ENCODE results near the gene CCNE1.

CCNE1 gene

DNA sequence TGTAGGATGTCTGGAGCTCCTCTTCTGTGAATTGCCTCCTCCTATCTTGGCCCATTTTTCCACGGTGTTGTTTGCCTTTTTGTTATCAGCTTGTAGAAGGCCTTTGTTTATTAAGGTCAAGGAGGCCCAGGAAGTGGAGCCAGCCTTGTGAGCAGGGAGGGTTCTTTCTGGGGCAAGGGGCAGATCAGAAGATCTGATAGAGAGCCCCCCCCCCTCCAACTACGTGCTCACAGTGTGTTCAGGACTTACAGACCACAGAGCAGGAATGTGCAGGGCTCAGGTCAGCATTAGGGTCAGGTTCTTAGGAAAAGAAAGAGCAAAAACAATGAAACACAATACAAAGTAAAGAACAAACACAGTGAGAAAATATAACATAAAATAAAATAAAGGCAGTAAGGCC is 59.4 kb downstream of the CCNE1 start:
- H2AFZ ChIP-seq (ENCODE audit: low read depth, low read length): no peak overlapping the region
- peaks cover 18% of the 10 kb centered on the region for H3K27me3 ChIP-seq (ENCODE audit: insufficient read depth, low read length)
- peaks cover 7% of the 10 kb centered on the region for H3K4me1 ChIP-seq (ENCODE audit: insufficient read depth, low read length)
- no peaks in the 10 kb centered on the region for H3K9me3 ChIP-seq (ENCODE audit: low read length)
- H3K36me3 ChIP-seq (ENCODE audit: insufficient read depth, low read length): no peaks in the 10 kb centered on the region
- no peak overlapping the region for H3K4me3 ChIP-seq (ENCODE audit: low read length)

DNA sequence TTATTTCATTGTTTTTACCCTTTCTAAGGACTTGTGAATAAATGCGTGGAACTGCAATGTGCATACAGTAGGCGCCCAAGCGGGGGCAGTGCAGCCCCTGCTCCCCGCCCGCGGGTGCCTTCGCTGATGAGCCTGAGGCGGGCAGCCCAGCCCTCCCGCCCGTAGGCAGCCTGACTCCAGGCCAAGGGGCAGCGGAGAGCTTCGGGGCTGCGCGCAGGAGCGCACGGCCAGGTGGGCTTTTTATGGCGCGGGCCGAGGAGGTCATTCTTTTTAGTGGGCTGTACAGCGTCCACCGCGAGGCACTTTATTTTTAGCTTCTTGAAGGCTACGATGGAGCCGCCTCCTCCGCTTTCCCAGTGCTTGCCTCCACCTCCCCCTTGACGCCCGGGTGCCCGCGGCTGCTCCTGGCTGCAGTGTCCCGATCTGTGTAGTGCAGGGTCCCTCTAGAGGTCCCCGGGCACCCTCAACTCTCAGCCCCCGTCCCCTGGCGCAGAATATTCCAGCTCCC is 60.5 kb downstream of the CCNE1 start:
- Histone ChIP-seq H3K27me3 (ENCODE audit: insufficient read depth, low read length) (peaks cover 22% of the 10 kb centered on the region), H3K9me3 (ENCODE audit: low read length) (no peaks in the 10 kb centered on the region), H2AFZ (ENCODE audit: low read depth, low read length) (no peak overlapping the region), H3K36me3 (ENCODE audit: insufficient read depth, low read length) (no peaks in the 10 kb centered on the region), H3K4me1 (ENCODE audit: insufficient read depth, low read length) (peaks cover 7% of the 10 kb centered on the region), H3K4me3 (ENCODE audit: low read length) (no peak overlapping the region)

DNA sequence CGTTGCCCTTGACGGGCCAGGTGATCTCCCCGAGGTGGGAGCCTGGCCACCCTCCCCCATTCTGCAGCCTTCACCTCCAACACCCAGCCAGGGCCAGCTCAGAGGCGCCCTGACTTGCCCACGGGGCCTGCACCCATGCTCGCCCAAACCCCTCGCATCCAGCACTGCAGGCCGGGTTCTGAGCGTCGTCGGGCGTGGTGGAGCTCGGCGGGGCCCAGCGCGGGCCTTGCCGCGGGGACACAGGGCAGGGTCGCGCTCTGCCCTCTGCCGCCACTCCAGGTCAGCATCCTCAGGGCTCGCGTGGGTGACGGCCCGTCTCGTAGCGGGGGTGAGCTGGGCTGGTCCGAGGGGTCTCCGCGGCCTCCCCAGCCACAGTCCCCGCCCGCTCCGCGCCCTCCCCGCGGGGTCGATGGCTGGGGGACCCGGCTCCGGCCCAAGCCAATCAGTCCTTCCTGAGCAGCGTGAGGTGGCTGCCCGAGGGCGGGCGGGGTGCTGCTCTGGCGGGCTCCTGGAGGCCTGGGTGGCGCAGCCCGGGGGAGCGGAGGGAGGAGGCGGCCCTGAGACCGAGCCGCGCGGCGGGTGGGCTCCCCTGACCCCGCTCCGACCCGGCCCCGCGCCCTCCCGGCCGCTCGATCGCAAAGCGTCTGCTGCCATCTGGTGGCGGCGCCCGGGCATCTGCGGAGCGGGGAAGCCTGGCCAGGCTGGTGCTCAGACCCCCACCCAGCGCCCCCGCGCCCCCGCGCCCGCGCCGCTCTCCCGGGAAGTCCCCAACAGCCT is 61.4 kb downstream of the CCNE1 start:
- H3K4me1 ChIP-seq (ENCODE audit: insufficient read depth, low read length): peaks cover 7% of the 10 kb centered on the region
- H3K9me3 ChIP-seq (ENCODE audit: low read length): no peaks in the 10 kb centered on the region
- H2AFZ ChIP-seq (ENCODE audit: low read depth, low read length): peak overlapping the region; percentile 48
- no peaks in the 10 kb centered on the region for H3K36me3 ChIP-seq (ENCODE audit: insufficient read depth, low read length)
- peak overlapping the region; percentile 33 for H3K4me3 ChIP-seq (ENCODE audit: low read length)
- peaks cover 22% of the 10 kb centered on the region for H3K27me3 ChIP-seq (ENCODE audit: insufficient read depth, low read length)

All from neuron (in vitro differentiated cells).